Right lobe of liver (tissue), 4 donors: Measurements from ENCODE around the gene DHX57.
"Not testable (repeated sequence)": the region's sequence is repeated elsewhere in the genome, so short reads cannot be mapped to it uniquely, and the experiment has no call there.

Source experiments
- CTCF ChIP-seq, 4 donors: fragments of 200-600 bp in 3 of 4; fragments of 450-650 bp in 1 of 4; IDR thresholded peaks; one replicate each; pipeline versions ENCODE4 v1.5.1 to v1.8.0; 2016 to 2022; ENCODE audit warnings: antibody characterized with exemption in 4 of 4, mild to moderate bottlenecking in 2 of 4
- POLR2A ChIP-seq: fragments of 450-650 bp; IDR thresholded peaks from one replicate; pipeline ENCODE4 v1.6.1; 2017; ENCODE audit warnings: antibody characterized with exemption, mild to moderate bottlenecking
- donor health status: DM: no; HTN: no; CAD: no.
- donor health status: DM: no; HTN: no; CAD: no.
- donor health status: DM: no; HTN: yes; CAD: no.

GRCh38 chr2:38755891-38756290 is 119.8 kb downstream of the DHX57 start:
- not testable (repeated sequence) for TF ChIP-seq CTCF (IDR thresholded peaks at IDR 0.05); POLR2A
